ENCODE measurements around the gene ATP7B. TPM values are rescaled to one million over a fixed set of nuclear protein-coding genes. Genes with fewer than 3 reads are reported as not detected.

Gene ATP7B
- total RNA-seq, 1 donor from 2014 or later, result 6.3 TPM

DNA sequence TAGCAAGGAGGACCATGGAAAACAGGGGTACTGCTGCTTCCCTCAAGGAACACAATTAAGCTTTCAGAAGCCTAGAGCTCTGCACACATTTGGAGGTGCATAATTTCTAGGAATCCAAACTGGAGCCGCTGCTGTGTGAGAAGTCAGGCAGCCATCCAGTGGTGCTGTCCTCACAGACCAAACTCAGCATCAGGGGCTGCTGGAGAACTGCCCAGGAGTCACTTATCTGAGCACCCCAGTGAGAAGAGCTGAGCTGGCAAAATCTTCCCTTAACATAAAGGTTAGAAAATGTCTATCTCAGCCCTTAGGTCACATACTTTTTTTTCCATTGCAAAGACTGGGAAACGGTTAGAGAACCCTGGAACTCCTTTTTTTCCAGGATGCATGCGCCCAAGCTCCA lies 72.8 kb downstream of the ATP7B start:
- Histone ChIP-seq H3K36me3 (peaks cover 9% of the 10 kb centered on the region), H3K4me3 (no peak overlapping the region), H3K4me1 (no peaks in the 10 kb centered on the region), H3K9me3 (no peaks in the 10 kb centered on the region), H3K27ac (no peak overlapping the region), H3K27me3 (ENCODE audit: low read depth) (no peaks in the 10 kb centered on the region)
- TF ChIP-seq, protein P1, sequence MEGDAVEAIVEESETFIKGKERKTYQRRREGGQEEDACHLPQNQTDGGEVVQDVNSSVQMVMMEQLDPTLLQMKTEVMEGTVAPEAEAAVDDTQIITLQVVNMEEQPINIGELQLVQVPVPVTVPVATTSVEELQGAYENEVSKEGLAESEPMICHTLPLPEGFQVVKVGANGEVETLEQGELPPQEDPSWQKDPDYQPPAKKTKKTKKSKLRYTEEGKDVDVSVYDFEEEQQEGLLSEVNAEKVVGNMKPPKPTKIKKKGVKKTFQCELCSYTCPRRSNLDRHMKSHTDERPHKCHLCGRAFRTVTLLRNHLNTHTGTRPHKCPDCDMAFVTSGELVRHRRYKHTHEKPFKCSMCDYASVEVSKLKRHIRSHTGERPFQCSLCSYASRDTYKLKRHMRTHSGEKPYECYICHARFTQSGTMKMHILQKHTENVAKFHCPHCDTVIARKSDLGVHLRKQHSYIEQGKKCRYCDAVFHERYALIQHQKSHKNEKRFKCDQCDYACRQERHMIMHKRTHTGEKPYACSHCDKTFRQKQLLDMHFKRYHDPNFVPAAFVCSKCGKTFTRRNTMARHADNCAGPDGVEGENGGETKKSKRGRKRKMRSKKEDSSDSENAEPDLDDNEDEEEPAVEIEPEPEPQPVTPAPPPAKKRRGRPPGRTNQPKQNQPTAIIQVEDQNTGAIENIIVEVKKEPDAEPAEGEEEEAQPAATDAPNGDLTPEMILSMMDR (IDR thresholded peaks at IDR 0.05), result no peak
- ATAC-seq (no peak), DNase-seq (no peak)
- intact Hi-C loops (cut with DNase I), result no loop called here

DNA sequence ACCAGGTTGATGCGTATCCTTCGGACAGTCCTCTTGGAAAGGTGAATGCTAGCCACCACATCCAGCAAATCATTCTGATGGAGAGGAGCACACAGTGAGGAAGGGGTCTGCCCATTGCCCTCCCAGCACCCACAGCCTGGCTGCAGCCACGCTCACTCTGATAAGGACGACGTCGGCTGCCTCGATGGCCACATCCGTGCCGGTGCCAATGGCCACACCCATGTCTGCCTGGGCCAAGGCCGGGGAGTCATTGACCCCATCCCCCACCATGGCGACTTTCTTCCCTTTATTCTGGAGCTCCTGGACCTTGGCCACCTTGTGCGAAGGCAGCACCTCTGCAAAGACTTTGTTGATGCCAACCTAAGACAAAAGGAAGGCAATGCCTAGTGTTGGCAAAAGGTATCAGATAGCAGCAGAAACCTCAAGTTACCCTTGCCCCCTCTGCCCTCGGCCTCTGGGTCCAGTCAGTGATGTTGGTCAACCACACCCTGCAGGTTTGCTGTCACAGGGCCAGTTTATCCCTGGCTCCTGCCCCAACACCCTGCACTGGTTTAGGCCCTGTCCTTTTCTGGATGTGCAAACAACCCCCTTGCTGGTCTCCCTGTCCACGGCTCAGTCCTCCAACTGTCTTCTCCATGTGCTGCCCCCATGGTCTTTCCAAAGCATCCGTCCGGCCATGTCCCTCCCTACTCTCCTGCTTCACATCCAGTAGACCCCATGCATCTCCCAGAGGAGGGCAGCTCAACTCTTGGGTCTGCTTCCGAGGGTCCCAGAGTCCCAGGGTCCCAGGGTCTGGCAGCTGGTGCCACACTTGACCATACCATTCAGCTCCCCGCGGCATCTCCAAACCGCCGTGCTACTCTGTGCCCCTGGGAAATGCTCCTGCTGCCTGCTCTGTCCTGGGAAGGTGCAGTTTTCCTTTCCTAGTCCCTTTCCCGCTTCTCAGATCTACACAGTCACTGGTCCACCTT lies 73.6 kb downstream of the ATP7B start:
- Histone ChIP-seq H3K27me3 (ENCODE audit: low read depth) (no peaks in the 10 kb centered on the region), H3K27ac (no peak overlapping the region), H3K4me3 (no peak overlapping the region), H3K4me1 (no peaks in the 10 kb centered on the region), H3K9me3 (no peaks in the 10 kb centered on the region), H3K36me3 (peaks cover 9% of the 10 kb centered on the region)
- TF ChIP-seq, protein P1 (IDR thresholded peaks at IDR 0.05), result no peak
- intact Hi-C loops (cut with DNase I), result no loop called here
- no peak for DNase-seq
- ATAC-seq, result no peak

DNA sequence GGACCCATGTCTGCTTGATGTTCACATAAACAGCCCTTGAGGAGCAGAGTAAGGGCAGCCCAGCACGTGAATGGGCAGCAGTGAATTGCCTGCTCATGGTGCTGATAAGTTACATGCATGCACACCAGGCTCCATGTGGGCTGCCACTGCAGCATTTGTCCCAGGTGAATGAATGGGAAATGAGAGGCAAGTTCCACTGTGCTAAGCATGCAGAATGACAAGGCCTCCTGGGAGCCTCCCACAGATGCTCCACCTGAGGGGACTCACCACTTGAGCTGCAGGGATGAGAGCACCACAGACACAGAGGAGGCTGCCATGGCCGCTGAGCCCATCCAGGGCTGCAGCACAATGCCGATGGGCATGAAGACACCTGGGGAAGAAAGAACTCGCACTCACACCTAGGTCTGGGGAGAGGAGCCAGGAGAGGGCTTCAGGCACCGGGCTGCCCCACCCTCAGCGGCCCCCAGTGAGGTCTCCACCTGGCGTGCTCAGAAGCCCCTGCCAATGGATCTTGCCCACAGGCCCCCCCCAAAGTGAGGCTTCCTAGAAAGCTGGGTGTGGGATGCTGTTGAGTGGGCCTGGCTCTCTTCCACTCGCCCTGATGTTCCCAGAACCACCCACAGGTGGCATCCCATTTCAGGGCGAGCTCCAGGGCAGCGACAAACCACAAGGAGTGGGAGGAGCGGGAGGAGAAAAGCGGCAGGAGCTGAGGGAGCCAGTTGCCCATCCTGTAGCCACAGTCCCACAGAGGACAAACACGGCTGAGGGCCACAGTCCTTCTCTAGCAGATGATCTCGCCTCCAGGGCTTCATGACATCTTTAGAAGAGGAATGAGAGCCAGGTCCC lies 75.7 kb downstream of the ATP7B start:
- TF ChIP-seq, protein P1 (IDR thresholded peaks at IDR 0.05), result peak; percentile 36
- DNase-seq, result no peak
- peaks cover 9% of the 10 kb centered on the region for H3K36me3 ChIP-seq
- no peaks in the 10 kb centered on the region for H3K27me3 ChIP-seq (ENCODE audit: low read depth)
- ATAC-seq, result peak; percentile 26 to 54
- no peak overlapping the region for H3K4me3 ChIP-seq
- H3K9me3 ChIP-seq, result no peaks in the 10 kb centered on the region
- intact Hi-C loops (cut with DNase I), result no loop called here
- H3K4me1 ChIP-seq, result no peaks in the 10 kb centered on the region
- no peak overlapping the region for H3K27ac ChIP-seq

DNA sequence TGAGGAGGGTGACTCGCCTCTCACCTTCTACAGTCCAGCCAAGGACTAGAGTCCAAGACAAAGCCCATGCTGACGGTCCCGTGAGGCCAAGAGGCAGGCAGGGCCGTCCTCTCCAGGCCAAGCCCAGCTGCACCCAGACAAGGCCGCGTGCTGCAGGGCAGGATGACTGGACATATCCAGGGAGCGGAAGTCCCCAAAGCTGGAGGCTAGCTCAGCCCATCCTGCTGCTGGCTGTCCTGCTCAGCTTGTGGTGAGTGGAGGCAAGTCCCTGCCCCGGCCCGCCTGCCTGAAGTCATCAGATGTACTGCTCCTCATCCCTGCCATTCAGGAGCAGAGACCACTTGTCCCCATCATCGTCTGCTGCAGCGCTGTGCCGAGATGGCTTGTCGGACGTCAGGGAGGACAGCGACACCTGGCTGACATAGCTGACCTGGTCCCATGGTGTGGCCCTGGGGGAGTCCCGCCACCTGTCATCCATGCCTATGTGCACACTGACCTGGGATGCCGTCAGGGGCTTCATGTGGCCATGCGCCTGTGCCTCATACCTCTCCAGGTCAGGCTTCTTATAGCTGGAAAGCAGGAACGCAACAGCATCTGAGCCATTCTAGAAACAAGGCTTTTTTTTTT lies 76.7 kb downstream of the ATP7B start:
- no peak overlapping the region for H3K27ac ChIP-seq
- ATAC-seq (peak; percentile 10 to 30), DNase-seq (no peak)
- H3K36me3 ChIP-seq, result peaks cover 9% of the 10 kb centered on the region
- TF ChIP-seq, protein P1 (IDR thresholded peaks at IDR 0.05), result no peak
- intact Hi-C loops (cut with DNase I), result no loop called here
- no peaks in the 10 kb centered on the region for H3K4me1 ChIP-seq
- H3K9me3 ChIP-seq, result no peaks in the 10 kb centered on the region
- H3K4me3 ChIP-seq, result no peak overlapping the region
- no peaks in the 10 kb centered on the region for H3K27me3 ChIP-seq (ENCODE audit: low read depth)

DNA sequence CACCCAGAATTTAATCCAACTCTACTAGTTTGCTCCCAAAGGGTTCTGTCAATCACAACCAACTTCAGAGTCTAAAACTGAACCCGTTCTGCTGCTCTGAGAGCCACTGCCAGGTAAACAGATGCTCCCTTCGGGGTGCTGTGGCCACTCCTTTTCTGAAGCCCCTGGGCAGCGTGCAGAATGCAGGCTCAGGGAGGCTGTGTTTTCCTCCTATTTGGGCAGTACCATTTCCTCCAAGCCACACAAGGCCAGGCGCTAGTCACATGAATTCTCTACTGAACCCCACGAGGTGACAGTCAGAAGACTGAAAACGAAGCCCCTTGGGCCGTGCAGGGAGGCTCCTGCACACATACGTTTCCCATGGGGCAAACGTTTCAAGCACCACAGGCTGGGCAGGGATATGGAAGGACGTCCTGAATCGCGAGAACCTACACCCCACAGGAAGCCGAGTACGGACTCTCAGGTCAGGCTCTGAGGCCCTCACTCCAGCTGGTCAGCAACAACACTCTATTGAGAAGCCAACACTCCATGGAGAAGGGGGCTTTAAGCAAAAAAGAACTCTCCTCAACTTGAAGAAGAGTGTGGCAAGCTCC lies 77.7 kb downstream of the ATP7B start:
- H3K36me3 ChIP-seq, result peaks cover 9% of the 10 kb centered on the region
- no peak for ATAC-seq
- DNase-seq, result no peak
- no peaks in the 10 kb centered on the region for H3K4me1 ChIP-seq
- no peaks in the 10 kb centered on the region for H3K9me3 ChIP-seq
- no peaks in the 10 kb centered on the region for H3K27me3 ChIP-seq (ENCODE audit: low read depth)
- H3K27ac ChIP-seq, result no peak overlapping the region
- intact Hi-C loops (cut with DNase I), result no loop called here
- TF ChIP-seq, protein P1 (IDR thresholded peaks at IDR 0.05), result no peak
- no peak overlapping the region for H3K4me3 ChIP-seq
